GM19452 (cell line): Measurements from ENCODE around the gene RILPL2.
"Not testable (repeated sequence)": the region's sequence is repeated elsewhere in the genome, so short reads cannot be mapped to it uniquely, and the experiment has no call there.

Experiments
- ATAC-seq: cut with Tn5 transposase; IDR thresholded peaks from one replicate; pipeline ENCODE4 v1.9.1; 2021; ENCODE audit not compliant: unreplicated experiment

Gene RILPL2

DNA sequence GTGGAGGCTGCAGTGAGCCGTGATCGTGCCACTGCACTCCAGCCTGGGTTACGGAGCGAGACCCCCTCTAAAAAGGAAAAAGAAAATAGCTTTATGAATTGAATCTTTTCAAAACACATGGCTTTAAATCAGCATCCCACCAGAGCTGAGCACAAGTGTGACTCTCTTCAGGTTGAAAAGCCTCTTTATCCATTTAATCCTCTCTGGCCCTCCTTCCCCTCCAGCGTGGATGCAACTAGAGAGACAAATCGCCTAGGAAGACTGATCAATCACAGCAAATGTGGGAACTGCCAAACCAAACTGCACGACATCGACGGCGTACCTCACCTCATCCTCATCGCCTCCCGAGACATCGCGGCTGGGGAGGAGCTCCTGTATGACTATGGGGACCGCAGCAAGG lies 29.2 kb downstream of the RILPL2 start:
- not testable (repeated sequence) for ATAC-seq

DNA sequence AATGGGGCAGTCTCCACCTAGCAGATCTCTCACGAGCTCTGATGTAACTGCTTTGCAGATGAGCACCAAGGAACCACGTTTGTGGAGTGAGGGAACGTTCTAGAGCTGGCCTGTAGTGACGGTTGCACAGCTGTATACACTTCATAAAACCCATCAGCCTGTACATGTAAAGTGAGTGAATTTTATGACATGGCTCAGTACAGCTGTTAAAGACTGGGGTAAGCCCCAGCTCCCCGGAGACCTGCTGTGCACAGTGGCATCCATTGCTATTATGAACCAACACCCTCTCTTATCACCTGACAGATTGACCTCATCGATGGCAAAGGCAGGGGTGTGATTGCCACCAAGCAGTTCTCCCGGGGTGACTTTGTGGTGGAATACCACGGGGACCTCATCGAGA lies 31.9 kb downstream of the RILPL2 start:
- no peak for ATAC-seq

DNA sequence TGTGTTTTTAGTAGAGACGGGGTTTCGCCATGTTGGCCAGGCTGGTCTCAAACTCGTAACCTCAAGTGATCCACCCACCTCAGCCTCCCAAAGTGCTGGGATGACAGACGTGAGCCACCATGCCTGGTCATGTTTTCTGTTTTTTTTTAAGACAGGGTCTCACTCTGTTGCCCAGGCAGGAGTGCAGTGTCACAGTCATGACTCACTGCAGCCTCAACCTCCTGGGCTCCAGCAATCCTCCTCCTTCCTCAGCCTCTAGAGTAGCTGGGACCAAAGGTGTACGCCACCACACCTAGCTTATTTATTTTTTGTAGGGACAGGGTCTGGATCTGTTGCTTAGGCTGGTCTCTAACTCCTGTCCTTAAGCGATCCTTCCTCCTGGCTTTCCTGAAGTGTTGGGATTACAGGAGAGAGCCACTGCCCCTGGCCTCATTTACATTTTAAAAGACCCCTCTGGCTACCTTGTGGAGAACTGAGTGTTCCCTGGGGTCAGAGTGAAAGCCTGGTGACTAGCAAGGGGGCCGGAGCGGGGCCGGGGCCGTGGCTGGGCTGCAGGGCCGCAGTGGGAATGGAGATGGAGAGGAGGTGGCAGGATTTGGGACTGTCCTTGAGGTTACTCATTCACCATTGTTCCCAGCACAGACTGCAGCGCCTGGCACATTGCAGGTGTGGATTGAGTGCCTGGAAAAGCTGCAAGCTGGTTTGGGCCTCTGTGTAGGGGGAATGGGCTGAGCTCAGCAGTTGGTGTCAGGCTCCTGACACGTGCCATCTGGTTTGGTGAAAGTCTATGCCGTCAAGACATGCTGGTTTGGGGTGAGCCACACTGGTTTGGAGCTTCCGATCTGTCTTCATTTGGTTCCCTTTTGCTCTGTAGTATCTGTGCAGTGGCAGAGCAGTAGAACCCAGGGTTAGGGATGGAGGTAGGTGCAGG lies 34.5 kb downstream of the RILPL2 start:
- no peak for ATAC-seq

- no peak for ATAC-seq
Measured at GRCh38 chr12:123399255-123399617, 37.2 kb downstream of the RILPL2 start.

GRCh38 chr12:123398550-123399254 lies 37.8 kb downstream of the RILPL2 start:
- ATAC-seq: no peak

GRCh38 chr12:123398177-123398549 lies 38.3 kb downstream of the RILPL2 start:
- no peak for ATAC-seq

GRCh38 chr12:123397400-123397799 lies 39.1 kb downstream of the RILPL2 start:
- ATAC-seq: no peak

GRCh38 chr12:123396954-123397353 lies 39.5 kb downstream of the RILPL2 start:
- ATAC-seq: no peak

DNA sequence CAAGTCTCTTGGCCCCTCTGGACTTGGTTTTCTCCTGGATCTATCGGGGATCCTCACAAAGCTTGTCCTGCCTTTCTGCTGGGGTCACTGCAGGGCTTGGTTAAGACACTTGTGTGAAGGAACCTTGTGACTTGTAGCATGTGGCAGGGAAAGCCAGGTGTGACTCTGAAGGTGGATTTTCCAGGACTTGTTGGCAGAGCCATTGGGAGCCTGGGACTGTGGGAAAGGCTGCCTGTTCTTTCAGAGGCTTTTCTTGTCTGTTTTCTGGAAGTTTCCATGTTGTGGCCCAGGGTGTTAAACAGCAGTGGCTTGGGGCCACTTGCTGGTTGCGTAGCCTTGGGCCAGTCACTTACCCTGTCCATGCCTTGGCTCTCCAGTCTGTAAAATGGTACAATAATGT lies 39.9 kb downstream of the RILPL2 start:
- ATAC-seq: no peak

DNA sequence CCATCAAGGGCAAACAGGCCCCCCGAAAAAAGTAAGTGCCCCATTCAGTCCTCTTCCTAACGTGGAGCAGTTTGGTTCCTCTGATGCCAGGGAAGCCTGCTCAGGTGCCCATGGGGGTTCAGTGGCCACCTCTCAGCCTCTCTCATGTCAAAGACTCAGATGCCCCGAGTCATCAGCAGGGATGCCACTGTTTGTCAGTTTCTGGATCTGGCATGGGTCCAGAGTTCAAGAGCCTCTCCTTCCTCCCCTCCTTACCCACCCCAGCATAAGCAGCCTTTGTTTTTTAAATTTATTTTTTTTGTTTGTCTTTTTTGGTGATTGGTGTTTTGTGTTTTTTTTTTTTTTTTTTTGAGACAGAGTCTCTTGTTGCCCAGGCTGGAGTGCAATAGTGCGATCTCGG lies 41.2 kb downstream of the RILPL2 start:
- no peak for ATAC-seq

DNA sequence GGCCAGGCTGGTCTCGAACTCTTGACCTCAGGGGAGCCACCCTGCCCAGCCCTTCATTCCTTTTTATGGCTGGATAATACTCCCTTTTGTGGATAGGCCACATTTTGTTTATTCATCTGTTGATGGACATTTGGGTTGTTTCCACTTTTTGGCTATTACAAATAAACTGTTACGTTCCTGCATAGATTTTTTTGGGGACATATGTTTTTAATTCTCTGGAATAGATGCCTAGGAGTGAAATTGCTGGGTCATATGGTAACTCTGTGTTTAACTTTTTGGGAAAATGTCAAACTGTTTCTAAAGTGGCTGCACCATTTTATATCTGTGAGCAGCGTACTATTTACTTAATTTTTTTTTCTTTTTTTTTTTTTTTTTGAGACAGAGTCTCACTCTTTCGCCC lies 42.7 kb downstream of the RILPL2 start:
- no peak for ATAC-seq

GRCh38 chr12:123391546-123392343 lies 44.7 kb downstream of the RILPL2 start:
- no peak for ATAC-seq

DNA sequence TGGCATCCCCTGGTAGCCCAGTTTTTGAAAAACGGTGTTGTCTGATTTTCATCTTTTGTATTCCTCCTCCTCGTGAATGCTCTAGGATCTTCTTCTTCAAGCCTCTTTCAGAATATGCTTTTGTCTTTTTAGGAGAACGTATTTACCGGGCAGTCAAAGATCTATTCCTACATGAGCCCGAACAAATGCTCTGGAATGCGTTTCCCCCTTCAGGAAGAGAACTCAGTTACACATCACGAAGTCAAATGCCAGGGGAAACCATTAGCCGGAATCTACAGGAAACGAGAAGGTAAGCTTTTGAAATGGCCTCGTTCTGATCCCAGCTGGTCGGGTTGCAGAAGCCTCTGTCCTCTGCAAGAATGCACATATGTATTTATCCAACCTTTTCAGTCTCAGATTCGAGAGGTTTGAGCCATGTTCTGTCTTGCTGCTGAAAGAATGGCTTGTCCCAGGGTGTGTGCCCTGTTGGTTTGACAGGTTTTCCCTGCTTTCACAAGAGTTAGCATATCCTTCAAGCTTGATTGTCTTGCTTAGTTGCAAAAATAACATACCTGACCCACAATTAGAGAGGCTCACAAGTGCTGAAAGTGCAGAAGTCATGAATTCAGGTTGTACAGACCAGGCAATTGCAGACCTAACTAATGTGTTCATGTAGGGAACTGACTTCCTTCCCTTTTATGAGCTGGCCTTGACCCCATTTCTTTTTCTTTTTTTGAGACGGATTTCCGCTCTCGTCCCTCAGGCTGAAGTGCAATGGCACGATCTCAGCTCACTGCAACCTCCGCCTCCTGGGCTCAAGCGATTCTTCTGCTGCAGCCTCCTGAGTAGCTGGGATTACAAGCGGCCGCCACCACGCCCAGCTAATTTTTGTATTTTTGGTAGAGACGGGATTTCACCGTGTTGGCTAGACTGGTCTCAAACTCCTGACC lies 45.7 kb downstream of the RILPL2 start:
- ATAC-seq: no peak

DNA sequence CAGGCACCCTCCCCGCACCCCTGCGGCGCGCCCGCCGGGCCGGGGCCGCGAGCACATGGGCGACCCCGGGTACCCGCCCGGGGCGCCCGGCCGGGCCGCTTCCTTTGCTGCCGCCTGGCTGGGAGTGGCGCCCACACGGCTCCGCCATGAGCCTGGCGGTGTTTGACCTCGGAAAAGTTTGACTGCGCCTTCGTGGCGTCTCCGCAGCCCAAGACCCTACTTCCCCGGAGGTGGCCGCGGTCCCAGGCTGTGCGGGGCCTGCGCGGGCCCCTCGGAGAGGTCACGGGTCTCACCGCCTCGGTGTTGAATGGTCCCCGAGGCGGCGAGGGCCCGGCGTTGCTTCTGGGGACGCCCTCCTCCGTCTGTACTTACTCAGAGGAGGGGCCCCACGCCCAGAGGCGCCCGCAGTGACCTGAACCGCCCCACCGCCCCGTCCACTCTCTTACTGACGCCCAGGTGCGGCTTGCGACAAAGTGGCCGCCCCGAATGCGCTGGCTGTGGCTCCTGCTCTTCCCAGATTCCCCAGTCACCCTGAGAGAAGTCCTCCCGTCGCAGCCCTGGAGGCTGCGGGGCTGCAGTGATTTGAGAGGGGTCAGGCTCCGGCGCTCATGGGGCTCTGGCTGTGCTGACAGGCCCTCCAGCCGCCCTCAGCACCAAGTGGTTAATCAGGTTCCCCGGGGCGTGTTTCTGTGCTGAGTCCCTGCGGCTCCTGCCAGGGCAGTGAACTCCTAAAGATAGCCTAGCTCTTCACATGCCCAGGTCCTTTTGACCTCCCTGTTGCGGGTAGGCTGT lies 46.7 kb downstream of the RILPL2 start:
- ATAC-seq: peak; percentile 8

GRCh38 chr12:123388951-123389559 lies 47.4 kb downstream of the RILPL2 start:
- peak; percentile 4 for ATAC-seq

GRCh38 chr12:123388177-123388950 lies 48.1 kb downstream of the RILPL2 start:
- ATAC-seq: peak; percentile 37

- ATAC-seq: no peak
Measured at GRCh38 chr12:123387508-123388176, 48.8 kb downstream of the RILPL2 start.

- ATAC-seq: not testable (repeated sequence)
Measured at GRCh38 chr12:123385536-123385935, 50.9 kb downstream of the RILPL2 start.
